Immature natural killer cell (primary cell): ENCODE data around the gene ALDH3A2. TPM values are rescaled to one million over a fixed set of nuclear protein-coding genes. Genes with fewer than 3 reads are reported as not detected.

ENCODE experiments used
- DNase-seq, 3 donors: peaks; one replicate each; pipeline ENCODE4 v3.0.0; 2022; ENCODE audit warnings: mixed read lengths in 1 of 3
- H3K27ac Mint-ChIP-seq, 6 donors: one replicate each; pipeline ENCODE4 v1.8.0; 2020; ENCODE audit warnings: mixed read lengths in 6 of 6, mild to moderate bottlenecking in 5 of 6, inconsistent platforms in 4 of 6, moderate library complexity in 3 of 6
- H3K27me3 Mint-ChIP-seq, 3 donors: one replicate each; pipeline ENCODE4 v1.8.0; 2020 to 2021; ENCODE audit warnings: low read depth in 3 of 3, mild to moderate bottlenecking in 3 of 3, mixed read lengths in 3 of 3, moderate library complexity in 3 of 3, inconsistent platforms in 1 of 3
- H3K36me3 Mint-ChIP-seq, 3 donors: one replicate each; pipeline ENCODE4 v1.8.0; 2020; ENCODE audit warnings: mixed read lengths in 3 of 3, inconsistent platforms in 2 of 3, mild to moderate bottlenecking in 2 of 3
- H3K4me1 Mint-ChIP-seq, 2 donors: one replicate each; pipeline ENCODE4 v1.8.0; 2020; ENCODE audit warnings: inconsistent platforms in 2 of 2, mild to moderate bottlenecking in 2 of 2, mixed read lengths in 2 of 2, moderate library complexity in 1 of 2
- H3K4me3 Mint-ChIP-seq, 5 donors: one replicate each; pipeline ENCODE4 v1.8.0; 2020; ENCODE audit warnings: mild to moderate bottlenecking in 5 of 5, mixed read lengths in 5 of 5, inconsistent platforms in 3 of 5, moderate library complexity in 3 of 5
- H3K9me3 Mint-ChIP-seq, 6 donors: one replicate each; pipeline ENCODE4 v1.8.0; 2020; ENCODE audit warnings: mild to moderate bottlenecking in 6 of 6, mixed read lengths in 6 of 6, inconsistent platforms in 4 of 6, moderate library complexity in 3 of 6
- polyA plus RNA-seq, 3 donors: library from polyadenylated mRNA; unstranded; fragments of 300-500 nt; fragmentation: Illumina TruSeq; gene quantifications; one replicate each; pipeline ENCODE4 v1.2.3, GENCODE V29; 2021

The ALDH3A2 gene
- polyA plus RNA-seq, 3 donors from 2014 or later, result 19.8 to 37.4 (median 32.9) TPM

DNA sequence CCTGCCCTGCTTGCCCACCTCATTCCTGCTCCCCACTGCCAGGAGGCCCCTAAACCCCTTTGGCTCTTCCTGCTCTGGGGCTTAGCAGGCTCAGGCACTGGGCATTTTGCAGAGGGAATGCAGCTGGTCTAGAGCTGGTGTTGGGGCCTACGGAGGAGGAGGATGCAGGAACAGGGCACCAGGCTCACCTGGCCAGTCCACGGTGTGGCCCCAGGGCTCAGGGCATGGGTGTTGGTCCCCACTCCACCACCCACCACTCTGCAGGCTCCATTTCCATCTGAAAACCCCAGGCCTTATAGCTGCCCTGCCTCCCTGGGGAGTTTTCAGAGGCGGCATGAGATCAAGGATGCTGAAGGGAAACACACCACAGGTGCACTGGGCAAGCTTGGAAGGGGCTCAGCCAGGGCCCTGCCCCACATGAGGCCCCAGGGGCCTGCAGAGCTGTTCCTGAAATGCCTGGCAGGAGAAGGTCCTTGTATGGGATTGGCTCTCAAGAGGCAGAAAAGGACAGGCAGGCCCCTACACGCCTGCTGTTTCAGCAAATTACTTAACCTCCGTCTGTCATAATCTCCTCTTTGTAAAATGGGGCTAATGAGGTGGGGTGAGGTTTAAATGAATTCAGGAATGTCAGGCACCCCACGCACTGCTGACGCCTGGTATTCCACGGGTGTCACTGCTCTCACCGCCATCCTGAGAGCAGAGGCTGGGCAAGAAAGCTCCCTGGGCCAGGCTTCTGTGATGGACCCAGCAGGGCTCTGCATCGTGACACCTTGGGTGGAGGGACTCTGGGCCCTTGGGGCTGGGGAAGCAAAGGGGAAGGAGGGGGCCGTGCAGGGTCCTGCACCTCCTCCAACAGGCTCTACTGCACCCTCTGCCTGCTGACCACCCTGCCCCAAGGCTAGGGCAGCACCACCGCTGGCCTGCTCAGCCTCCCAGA, 58.5 kb downstream of the ALDH3A2 start:
- no peak overlapping the region for H3K27ac Mint-ChIP-seq
- H3K36me3 Mint-ChIP-seq, result no peaks in the 10 kb centered on the region
- H3K4me1 Mint-ChIP-seq, result no peaks in the 10 kb centered on the region

DNA sequence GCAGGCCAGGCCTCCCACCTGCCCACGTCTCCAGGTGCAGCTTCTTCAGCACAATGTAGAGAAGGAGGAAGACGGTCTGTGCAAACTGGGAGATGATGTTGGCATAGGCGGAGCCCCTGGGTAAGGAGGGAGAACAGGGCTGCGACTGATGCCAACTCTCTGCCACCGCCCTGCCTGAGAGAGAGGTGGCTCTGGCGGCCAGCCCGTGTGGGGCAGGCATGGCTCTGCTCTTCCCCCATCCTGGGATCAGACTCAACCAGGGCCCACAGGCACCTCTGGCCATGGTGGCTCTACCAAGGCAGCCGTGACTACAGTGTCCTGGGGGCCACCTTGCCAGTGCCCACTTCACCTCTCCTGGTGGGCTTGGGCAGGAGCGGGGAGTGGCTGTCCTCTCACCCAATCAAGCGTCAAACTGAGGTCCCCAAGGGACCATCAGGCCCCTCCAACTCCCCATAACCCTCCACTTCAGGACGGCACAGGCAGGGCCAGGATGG, 59.2 kb downstream of the ALDH3A2 start:
- Mint-ChIP-seq H3K4me1 (no peaks in the 10 kb centered on the region), H3K27me3 (peaks cover 0 to 2% (median 0%) of the 10 kb centered on the region in 3 donors), H3K27ac (no peak overlapping the region), H3K36me3 (no peaks in the 10 kb centered on the region), H3K4me3 (no peak overlapping the region), H3K9me3 (no peaks in the 10 kb centered on the region)
- no peak for DNase-seq

More for the DNA sequence above, 58.5 kb downstream of the ALDH3A2 start:
- no peak overlapping the region for H3K4me3 Mint-ChIP-seq
- peaks cover 0 to 2% (median 0%) of the 10 kb centered on the region in 3 donors for H3K27me3 Mint-ChIP-seq
- no peaks in the 10 kb centered on the region for H3K9me3 Mint-ChIP-seq
- DNase-seq, result no peak

DNA sequence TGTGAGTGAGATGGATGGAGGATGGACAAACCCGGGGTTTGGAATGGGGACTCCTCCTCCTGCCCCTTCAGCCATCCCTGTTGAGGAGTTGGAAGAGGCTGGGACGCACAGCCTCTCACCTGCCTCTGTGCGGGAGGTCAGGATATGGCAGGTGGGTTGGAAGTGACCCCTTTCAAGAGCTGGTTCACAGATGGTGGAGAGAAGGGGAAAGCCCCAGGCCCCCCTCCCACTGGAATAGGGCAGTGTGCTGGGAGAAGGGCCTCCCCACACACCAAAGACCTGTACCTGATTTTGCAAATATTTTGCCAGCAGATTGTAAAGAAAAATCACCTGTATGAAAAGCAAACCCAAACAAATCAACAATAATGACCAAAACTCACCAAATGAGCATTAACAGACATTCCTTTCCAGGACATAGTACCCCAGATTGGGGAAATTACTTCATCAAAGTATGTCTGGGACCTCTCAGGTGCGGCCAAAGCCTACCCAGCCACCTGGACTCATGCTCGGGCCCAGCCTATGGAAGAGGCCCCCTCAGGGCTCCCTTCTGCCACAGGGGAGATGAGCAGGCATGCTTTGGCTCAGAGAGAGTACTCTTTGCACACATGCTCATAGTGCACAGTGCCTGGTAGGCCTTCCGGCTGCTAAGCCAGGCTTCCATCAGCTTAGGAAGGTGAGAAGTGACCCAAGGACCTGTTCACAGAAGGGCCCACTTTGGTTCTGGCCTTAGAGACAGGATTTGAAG, 60.1 kb downstream of the ALDH3A2 start:
- H3K4me3 Mint-ChIP-seq, result no peak overlapping the region
- DNase-seq, result no peak
- H3K9me3 Mint-ChIP-seq, result no peaks in the 10 kb centered on the region
- no peaks in the 10 kb centered on the region for H3K36me3 Mint-ChIP-seq
- H3K27ac Mint-ChIP-seq, result peak overlapping the region in 1 of 6 donors; percentile 40
- no peaks in the 10 kb centered on the region for H3K4me1 Mint-ChIP-seq
- H3K27me3 Mint-ChIP-seq, result peaks cover 0 to 2% (median 0%) of the 10 kb centered on the region in 3 donors

DNA sequence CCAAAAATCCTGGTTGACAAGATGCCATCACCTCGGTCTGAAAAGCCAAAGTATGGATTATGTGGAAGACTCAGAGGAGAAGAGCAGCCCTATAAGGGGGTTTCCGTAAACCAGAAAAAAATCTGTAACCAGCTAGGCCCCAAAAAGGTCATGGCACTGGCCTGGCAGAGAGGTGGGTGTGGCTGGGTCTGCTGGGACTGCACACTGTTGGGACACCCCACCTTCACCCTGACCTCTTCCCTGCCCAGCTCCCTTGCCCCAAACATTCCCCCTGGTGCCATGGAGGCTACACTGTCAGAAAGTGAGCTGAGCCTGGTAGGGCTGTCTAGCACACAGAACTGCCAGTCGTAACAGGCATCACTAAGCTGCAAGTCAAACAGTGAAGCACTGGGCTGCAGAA, 61.3 kb downstream of the ALDH3A2 start:
- no peaks in the 10 kb centered on the region for H3K4me1 Mint-ChIP-seq
- H3K9me3 Mint-ChIP-seq, result no peaks in the 10 kb centered on the region
- no peak for DNase-seq
- no peaks in the 10 kb centered on the region for H3K36me3 Mint-ChIP-seq
- no peaks in the 10 kb centered on the region for H3K27me3 Mint-ChIP-seq
- no peak overlapping the region for H3K4me3 Mint-ChIP-seq
- no peak overlapping the region for H3K27ac Mint-ChIP-seq

DNA sequence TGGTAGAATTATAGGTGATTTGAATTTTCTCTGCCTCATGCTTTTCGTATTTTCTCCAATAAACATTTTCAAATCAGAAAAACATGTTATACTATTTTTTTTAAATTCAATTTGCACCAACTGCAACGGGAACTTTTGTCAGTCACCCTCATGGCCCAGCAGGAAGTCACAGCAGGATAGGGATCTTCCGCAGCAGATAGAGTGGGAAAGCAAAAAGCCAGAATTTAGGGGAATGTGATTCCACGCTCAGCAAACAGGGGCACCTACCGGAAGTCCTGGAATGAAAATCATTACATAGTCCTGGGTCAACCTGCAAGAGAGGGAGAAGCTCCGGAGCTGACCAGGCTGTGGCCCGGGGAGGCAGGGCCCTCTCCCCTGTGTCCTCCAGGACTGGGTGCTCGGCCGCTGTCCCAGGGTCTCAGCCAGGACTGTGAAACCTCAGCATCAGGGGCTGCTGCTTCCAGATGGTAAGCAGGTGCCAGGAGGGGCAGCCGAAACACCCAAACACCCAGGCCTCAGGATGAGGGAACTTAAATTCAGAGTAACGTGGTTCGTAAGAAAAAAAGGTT, 64.0 kb downstream of the ALDH3A2 start:
- H3K4me1 Mint-ChIP-seq, result no peaks in the 10 kb centered on the region
- H3K36me3 Mint-ChIP-seq, result no peaks in the 10 kb centered on the region
- H3K9me3 Mint-ChIP-seq, result no peaks in the 10 kb centered on the region
- no peak for DNase-seq
- no peaks in the 10 kb centered on the region for H3K27me3 Mint-ChIP-seq
- H3K27ac Mint-ChIP-seq, result no peak overlapping the region
- no peak overlapping the region for H3K4me3 Mint-ChIP-seq

DNA sequence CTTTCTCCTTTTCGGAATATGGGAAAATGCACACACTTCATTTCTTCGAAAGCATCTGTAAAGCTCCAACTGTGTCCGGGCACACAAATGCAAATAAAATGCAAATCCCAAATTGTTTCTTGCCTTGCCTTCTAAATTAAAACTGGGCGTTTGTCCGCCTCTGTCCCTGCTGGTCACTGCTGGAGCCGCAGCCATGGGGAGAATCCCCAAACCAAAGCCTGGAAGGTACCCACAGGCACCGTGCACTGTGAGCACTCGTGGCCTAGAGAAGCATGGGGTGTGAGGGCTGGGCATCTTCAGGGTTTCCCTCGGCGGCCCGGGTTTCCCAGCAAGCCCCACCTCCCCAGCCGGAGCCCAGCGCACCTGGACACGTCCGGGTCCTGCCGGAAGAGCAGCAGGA, 64.9 kb downstream of the ALDH3A2 start:
- DNase-seq, result no peak
- Mint-ChIP-seq H3K4me1 (no peaks in the 10 kb centered on the region), H3K4me3 (no peak overlapping the region), H3K27me3 (no peaks in the 10 kb centered on the region), H3K36me3 (no peaks in the 10 kb centered on the region), H3K9me3 (no peaks in the 10 kb centered on the region), H3K27ac (no peak overlapping the region)

DNA sequence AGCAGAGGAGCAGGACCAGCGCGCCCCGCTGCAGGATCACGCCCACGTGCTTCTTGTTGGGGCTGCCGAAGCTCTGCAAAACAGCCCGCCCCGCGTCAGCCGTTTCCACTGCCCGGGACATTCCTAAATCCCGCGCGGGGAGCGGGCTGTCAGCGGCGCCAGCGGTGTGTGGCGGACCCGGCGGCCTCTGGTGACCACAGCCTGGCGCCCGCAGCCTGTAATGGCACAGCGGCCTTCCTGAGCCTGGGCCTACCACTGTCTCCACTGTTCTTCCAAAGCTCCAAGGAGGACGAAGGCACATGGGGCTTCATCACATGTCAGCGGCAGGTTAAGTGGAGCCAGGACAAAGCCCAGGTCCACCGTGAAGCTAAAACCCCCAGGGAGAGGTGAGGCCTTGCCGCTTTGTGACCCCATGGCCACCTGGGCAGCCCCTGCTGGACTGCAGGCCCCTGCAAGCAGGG, 65.4 kb downstream of the ALDH3A2 start:
- Mint-ChIP-seq H3K4me3 (no peak overlapping the region), H3K4me1 (no peaks in the 10 kb centered on the region), H3K27ac (no peak overlapping the region), H3K27me3 (no peaks in the 10 kb centered on the region), H3K9me3 (no peaks in the 10 kb centered on the region), H3K36me3 (no peaks in the 10 kb centered on the region)
- no peak for DNase-seq

DNA sequence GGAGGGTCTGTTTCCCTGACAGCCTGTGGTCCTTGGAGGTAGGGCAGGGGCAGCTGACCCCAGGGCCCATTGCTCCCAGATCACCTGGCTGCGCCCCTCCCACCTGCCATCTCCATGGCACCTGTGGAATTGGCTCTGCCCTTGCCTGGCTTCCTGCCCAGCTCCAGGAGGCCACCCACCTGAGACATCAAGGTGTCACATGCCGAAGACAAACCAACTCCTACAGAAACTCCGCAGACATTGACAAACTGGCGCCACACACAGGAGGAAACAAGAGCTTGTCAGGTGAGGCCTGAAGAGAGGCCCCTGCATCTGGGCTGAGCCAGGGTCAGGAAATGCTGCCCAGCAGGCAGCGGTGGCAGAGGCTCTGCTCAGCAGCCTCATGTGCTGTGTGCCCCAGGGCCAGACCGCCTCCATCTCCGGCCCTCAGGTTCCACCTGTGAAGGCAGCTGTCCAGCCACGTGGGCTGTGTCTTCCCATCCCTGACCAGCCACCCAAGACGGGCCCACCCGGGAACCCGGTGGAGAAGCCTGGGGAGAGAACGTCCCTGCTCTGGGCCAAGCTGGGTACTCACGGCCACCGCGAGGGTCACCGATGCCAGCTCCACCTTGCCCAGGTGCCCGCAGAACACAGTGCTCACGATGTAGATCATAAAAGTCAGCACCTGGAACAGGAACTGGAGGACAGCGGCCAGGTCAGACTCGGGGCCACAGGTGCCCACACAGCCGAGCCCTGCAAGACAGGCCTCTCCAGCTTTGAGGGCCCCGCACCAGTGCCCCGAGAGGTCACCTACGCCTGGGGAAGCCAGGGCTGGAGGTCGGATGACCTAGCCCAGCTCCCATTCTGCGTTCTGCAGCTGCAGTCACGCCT, 66.2 kb downstream of the ALDH3A2 start:
- DNase-seq, result no peak
- Mint-ChIP-seq H3K4me3 (no peak overlapping the region), H3K27me3 (peaks cover 0 to 1% (median 0%) of the 10 kb centered on the region in 3 donors), H3K9me3 (no peaks in the 10 kb centered on the region), H3K4me1 (no peaks in the 10 kb centered on the region), H3K36me3 (no peaks in the 10 kb centered on the region), H3K27ac (no peak overlapping the region)

DNA sequence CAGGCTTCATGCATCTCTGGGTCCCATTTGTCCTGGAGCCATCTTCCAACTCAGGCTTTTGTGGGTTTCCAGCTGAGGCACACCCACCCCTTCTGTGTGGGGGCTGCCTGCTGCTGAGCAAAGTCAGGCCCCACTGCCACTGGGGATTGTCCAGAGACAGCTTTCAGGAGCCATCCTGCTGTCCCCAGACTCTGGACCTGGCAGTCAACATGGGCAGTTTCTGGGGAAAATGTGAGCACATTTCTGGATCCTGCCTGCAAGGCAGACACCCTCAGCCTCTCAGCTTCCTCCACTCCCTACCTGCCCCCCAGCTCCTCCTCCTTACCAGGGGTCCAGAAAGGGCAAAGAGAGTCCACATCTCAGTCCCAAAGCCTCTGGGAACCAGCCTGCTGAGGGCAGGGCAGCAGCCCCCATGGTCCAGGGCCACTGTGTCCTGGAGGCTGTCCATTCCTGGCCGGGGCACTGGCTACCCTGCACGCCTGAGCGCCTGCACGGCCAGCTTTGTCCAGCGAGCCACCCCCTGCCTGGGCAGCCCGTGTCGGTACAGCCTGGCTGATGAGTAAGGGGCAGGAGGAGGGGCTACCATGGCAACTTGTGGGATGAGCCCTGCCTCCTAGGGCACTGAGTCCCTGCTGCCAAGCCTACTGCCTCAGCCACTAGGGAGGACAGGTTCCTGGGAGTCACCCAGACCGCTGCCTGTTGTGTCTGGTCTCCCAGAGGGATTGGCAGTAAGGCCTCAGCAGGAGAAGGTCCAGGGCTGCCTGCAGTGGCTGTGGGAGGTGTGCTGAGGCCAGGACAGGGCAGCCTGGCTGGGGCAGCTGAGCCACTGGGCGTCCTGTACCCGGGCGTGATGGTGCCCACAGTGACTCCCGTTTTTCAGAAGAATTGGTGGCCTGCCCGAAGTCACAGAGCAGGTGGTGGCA, 67.8 kb downstream of the ALDH3A2 start, which contains the start of gene SLC47A2:
Gene SLC47A2 (minus strand): TSS at position 477 of the 923 bp plus-strand sequence. CDS start 29 bp downstream, at position 448.
- Mint-ChIP-seq H3K27ac (no peak within 1 kb of the TSS), H3K27me3 (peaks cover 0 to 2% (median 2%) of the 10 kb centered on the region in 3 donors), H3K4me3 (no peak within 1 kb of the TSS), H3K9me3 (peaks cover 0 to 1% (median 0%) of the 10 kb centered on the region in 6 donors), H3K4me1 (no peaks in the 10 kb centered on the region), H3K36me3 (no peaks in the 10 kb centered on the region)
- no peak for DNase-seq

DNA sequence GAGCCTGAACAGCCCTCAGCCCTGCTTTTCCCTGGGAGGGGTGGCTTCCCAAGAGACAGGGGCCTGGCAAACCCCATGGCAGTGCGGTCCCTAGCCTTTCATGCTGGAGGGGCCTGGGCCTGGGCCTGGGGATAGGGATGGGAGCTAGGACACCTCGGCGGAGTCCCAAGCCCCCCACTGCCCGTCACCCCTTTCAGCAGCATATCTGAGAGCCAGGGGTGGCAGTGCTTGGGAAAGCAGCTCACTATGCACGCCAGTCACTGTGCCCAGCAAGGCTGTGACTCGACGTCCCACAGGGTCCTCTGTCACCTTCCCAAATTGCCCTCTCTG, 68.4 kb downstream of the ALDH3A2 start:
- H3K9me3 Mint-ChIP-seq, result peaks cover 0 to 1% (median 0%) of the 10 kb centered on the region in 6 donors
- no peak overlapping the region for H3K27ac Mint-ChIP-seq
- H3K4me1 Mint-ChIP-seq, result no peaks in the 10 kb centered on the region
- H3K36me3 Mint-ChIP-seq, result no peaks in the 10 kb centered on the region
- peaks cover 0 to 2% (median 2%) of the 10 kb centered on the region in 3 donors for H3K27me3 Mint-ChIP-seq
- no peak for DNase-seq
- no peak overlapping the region for H3K4me3 Mint-ChIP-seq

DNA sequence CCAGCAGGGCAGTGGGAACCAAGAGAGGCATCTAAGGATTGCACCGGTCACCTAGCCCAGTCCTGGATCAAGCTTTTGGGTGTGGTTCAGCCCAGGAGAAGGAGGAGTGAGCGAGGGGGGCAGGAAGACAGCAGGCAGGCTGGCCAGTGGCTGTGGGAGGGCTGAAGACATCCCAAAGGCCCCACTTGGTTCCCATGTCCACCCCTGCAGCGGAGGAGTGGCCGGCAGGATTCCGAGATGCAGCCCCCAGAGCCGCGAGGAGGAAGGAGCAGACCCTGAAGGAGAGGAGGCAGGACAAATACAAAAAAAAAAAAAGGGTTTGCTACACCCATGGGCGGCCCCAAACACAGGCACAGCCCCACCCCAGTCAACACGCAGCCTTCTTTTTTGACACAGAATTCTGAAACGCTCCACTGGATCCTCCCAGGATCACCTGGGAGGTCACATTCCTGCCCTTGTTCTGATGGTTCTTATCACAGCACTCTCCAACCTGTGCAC, 68.9 kb downstream of the ALDH3A2 start:
- peaks cover 0 to 1% (median 0%) of the 10 kb centered on the region in 6 donors for H3K9me3 Mint-ChIP-seq
- no peaks in the 10 kb centered on the region for H3K36me3 Mint-ChIP-seq
- no peak for DNase-seq
- H3K27ac Mint-ChIP-seq, result no peak overlapping the region
- H3K4me1 Mint-ChIP-seq, result peaks cover 0 to 2% of the 10 kb centered on the region in 2 donors
- H3K27me3 Mint-ChIP-seq, result peaks cover 0 to 2% (median 2%) of the 10 kb centered on the region in 3 donors
- H3K4me3 Mint-ChIP-seq, result no peak overlapping the region

DNA sequence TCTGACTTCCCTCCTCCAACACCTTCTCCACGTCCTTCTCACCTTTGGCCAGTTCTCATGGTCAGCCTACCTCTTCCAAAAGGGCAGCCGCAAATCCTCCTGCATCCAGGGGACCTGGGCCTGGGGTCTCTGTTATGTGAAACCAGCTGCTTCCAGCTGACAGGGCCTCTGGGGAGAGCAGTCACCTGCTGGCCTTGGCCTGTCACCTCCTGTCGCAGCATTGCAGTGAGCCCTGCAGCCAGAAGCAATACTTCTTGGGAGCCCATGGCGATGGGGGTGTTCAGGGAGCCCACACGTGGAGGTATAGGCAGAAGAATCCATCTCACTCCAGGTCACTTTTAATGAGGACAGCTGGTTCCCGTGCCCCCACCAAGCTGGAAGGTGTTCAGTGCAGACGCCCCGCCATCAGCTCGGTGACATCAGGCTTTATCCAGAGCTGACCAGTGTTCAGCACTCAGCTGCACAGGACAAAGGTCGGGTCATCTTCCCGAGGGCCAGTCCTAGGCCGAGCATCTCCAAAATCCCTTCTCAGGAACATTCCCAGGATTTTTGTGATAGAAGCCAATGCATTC, 69.6 kb downstream of the ALDH3A2 start:
- Mint-ChIP-seq H3K9me3 (peaks cover 0 to 1% (median 0%) of the 10 kb centered on the region in 6 donors), H3K4me3 (no peak overlapping the region), H3K4me1 (peaks cover 0 to 2% of the 10 kb centered on the region in 2 donors), H3K36me3 (no peaks in the 10 kb centered on the region), H3K27me3 (peaks cover 0 to 2% (median 2%) of the 10 kb centered on the region in 3 donors), H3K27ac (peak overlapping the region in 1 of 6 donors; percentile 24)
- no peak for DNase-seq
